Measurements from ENCODE around the gene BEND5.

BEND5 gene

DNA sequence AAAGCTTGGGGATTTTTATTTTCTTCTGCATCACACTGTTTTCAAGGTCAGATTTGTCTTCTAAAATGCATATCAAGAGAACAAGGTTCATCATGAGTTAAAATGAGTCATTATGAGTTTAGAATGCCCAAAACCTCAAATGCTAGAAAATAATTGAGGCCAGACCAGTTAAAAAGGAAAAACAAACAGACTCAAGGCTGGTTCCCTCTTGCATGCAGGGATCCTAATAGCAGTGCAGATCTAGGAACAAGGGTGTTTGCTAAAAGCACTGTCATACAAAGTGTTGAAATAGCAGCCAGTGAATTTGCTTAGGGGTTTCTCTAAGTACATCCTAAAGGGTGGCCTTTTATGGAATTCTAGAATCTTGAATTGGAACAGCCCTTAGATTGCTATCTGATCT, 15.3 kb downstream of the BEND5 start:
- DNase-seq: no peak

DNA sequence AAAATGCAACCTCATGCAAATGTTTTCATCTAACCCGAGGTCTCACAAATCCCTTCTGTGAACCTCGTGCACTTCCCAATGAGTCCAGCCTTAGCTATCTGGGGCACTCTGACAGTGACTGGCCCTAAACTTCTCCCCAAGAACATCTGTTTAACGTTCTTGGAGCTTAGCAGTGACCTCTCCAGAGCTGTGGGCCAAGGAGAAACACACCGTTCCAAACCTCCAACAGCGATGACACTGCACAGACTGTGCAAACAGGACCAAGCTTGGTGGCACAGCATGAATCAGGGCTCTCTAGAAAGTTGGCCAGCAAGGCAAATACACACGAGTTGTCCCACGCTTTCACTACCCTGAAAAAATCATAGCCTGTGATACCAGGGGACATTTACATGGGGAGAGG, 15.8 kb downstream of the BEND5 start:
- DNase-seq: no peak

DNA sequence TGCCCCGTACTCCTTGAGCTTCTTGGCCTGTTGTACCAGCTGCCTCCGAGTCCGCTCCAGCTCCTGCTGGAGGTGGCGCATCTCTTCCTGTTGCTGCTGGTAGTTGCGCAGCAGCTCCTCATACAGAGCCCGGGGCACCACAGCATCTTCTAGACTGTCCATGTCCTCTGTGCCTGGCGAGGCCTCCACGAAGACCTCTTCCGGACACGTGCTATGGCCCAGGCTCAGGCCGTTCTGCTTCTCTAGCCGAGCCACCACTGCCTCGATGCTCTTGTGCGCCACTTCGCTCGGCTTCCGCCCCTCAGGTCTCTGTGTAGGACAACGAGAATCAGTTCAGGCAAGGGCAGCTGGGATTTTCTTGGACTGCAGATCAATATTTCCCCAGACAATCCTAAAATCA, 17.7 kb downstream of the BEND5 start:
- DNase-seq: no peak

DNA sequence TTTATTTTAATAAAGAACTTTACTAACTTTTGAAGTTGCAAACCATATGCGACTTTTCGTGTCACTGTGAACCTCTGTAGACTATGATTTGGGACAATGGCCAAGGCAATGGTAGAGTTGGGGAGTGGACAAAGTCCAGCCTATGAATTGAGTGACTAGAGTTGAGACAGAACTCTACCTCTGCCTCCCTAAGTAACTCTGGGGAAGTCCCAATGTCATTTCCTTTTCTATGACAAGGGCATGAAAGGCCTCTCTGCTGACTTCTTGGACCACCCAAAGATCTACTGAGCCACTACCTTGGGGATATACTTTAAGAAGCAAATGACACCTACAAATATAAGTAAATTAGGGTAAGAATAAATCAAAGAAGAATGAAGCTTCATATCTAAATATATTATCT, 19.3 kb downstream of the BEND5 start:
- DNase-seq: no peak

DNA sequence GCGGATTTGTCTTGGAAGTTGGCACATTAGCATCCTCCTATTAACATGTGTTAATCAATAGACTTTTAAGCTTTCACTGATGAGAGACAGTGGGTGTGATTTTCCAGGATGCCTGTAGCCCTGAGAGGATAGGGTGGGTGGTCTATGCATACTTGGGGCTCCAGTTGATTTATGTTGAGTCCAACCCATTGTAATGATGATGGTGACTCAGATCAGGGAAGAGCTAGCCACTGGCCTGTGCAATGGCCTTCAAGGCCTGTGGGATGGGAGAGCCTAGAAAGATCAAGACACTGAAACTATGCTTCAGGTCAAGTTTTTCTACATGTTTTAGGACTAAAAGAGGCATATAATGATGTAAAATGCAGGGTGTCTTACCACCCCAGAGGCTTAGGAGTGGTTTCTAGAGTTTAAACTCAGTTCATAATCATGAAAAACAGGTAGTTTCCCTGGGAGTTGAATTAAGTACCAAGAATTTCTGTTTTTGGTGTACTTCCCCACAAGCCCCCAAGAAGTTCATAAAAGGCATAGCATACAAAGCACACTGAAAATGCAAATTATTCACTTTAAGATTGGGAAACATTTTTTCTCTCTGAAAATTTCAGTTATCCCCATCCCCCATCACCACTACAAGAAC, 19.9 kb downstream of the BEND5 start:
- DNase-seq: no peak

DNA sequence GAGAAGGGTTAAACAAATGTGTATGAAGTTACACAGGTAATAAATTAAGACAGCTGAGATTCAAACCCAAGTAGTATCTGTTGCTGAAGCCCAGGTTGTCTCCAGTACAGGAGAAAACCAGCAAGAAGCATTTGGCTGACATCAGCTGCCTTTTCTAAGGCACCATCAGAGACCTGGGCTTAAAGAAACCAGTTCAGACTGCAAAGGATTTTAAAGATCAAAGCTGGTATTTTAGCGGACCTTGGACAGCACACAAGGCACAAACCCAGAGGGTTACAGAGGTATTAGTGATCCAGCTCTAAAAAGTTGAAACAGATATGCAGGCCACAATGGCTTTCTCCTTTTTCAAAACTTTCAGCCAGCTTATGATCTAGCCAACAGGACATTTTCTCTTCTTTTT, 23.4 kb downstream of the BEND5 start:
- no peak for DNase-seq

DNA sequence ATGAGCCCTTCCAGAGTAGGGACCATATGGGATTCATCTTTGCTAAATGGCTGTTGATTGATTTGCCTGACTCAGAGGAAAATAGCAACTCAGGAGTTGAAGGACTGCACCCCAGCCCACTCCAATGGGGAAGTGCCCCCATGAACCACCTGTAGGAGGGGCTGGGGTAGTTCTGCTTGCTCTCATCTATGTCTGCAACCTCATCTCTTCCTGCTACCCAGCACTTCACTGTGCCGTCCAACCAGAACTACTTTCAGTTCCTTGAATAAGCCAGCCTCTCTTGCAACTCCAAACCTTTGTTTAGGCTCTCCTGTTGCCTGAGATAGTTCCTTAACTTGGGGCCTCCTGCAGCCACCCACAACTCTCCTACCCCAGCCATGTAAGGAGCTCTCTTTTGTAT, 26.6 kb downstream of the BEND5 start:
- DNase-seq: no peak

DNA sequence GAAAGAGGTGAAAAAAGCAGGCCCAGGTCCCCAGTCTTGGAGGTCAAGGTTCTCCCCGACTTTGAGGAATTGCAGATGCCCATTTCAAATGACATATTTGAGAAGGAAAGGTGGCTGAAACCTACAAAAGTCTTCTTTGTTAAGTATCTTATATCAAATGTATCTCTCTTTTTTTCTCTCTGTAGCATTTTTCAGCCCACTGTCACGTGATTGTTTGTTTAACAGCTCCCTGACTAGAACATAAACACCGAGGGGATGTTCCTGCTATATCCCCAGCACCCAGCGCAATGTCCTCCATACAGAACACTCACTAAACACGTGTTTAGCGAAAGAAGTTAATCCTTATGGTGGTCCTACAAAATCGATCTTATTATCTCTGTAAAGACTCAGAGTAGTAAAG, 27.6 kb downstream of the BEND5 start:
- no peak for DNase-seq

DNA sequence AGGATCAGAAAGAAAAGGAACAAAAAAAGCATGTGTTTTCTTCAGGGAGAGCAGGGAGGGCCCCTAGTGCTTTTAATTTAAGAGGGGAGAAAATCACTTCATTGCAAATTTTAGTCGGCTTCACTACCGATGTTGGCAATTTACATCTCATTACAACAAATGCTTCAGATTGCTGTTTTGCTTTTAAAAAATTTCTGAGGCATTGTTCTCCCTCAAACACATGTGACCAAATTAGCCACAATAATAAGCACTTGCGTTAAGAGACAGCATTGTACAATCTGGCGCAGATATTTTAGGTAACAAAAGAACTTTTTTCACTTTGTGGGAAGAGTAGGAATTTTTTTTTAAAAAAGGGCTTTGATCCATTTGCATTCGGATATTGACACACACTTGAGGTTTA, 29.8 kb downstream of the BEND5 start:
- DNase-seq: no peak

DNA sequence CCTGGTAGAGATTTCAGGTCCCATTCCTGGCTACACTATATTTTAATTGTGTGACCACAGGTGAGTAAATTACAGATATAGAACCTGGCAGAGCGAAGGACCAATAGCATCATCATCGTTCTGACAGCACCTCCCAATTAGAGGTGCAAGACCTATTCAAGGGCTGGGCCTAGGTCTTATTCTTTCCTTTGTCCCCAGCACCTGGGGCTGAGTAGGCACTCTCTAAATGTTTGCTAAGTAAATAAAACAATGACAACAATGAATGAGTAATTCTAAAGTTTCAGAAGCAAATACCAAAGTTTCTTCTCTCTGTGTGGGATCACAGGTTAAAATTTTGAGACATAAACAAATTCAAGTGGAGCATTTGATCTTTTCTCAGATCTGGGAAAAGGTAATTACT, 32.7 kb downstream of the BEND5 start:
- DNase-seq: no peak

DNA sequence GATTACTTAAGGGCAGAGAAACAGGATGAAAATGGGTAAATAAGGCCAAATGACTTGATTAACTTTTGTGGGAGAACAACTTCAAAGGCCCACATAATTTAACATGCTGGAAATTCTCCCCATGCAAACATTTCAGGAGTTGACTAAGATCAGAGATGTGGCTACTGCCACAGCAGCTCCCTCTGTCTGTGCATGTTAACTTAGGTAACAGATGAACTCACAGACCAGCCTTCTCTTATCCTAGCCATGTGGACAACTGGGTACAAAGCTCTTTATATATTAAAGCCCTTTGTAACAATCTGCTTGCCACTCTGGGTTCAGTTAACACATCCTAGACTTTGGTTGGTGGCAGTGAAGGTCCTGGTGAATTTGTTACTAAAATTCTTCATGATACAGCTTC, 33.2 kb downstream of the BEND5 start:
- DNase-seq: no peak

DNA sequence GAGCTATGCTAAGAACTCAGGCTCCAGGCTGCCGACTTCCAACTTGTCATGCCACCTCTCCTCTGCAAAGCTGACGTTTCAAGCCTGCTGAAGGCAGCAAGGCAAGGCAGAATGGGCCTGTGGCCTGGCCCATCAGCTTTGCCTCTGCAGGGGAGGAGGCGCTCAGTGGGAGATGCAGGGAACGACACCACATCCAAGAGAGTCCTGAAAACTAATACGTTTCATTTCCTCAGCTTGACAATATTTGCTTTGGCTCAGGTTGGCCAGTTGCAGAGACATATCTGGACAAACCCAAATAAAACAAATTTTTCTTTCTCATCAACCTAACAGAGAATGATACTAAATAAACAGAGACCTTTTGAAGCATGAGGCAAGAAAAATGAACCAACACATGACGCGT, 35.3 kb downstream of the BEND5 start:
- no peak for DNase-seq

DNA sequence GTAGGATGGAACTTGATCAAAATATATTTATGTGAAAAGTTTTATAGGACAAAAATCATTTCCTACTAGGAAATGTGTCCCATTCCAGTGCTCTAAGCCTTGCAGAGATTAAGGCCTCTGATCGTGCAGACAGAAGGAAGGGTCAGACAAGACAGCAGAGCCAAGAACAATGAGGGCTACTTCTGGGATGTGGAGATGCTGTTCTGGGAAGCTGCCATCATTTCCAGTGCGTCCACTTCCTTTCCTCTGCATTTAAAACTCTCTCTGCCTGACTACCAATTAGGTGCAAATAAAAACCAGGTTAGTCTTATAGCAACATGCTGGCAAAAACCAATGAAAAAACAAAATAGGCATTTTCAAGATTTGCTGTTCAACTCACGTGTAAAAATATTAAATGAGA, 36.1 kb downstream of the BEND5 start:
- no peak for DNase-seq

DNA sequence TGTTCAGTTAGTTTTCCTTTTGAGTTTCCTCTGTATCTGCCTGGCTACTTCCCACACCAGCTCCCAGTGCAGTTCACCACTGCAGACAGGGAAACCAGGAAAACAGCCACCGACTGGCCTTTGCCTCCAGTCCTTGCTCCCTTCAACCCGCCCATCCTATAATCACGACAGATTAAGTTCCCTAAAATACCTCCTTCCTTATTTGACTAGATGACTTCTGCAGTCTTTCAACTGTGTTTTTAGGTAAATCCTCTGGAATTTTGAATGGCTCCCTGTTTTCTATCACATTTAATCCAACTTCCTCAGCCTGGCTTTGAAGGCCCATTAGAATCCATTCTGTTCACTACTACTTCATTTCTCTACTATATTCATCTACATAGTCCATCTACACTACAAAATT, 37.6 kb downstream of the BEND5 start:
- DNase-seq: no peak

DNA sequence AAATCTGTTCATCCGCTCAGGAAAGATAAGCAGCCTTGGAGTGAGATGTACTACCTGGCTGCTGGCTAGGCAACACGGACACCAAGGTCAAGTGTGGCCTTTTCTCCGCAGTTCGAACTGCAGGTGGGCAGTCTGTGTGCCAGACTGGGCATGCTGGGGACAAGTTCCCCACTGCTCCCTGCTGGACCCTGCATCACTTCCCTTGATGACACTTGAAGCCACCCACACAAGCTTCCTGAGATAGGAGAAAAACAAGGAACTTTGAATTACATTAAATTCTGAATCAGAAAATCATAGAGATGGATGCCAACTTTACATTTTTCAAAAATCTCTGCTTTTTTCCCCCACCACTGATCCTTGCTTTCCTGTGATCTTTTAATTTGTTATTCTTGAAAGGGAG, 38.3 kb downstream of the BEND5 start:
- no peak for DNase-seq

DNA sequence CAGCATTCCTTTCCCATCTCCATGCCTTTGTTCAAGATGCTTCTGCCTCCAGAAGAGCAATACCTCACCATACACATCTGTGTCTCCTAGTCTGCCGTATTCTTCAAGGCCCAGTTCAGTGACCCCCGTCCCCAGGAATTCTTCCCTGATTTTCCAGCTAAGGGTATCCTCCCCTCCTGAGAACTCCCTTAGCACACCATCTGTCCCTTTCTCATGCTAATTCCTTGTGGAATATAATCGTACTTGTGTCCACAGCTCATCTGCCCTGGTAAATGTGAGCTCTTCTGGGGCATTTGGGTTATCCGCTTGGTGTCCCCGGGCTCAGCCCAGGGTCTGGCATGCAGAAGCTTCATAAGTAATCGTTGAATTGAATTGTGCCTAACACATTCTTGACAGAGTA, 40.9 kb downstream of the BEND5 start:
- no peak for DNase-seq

DNA sequence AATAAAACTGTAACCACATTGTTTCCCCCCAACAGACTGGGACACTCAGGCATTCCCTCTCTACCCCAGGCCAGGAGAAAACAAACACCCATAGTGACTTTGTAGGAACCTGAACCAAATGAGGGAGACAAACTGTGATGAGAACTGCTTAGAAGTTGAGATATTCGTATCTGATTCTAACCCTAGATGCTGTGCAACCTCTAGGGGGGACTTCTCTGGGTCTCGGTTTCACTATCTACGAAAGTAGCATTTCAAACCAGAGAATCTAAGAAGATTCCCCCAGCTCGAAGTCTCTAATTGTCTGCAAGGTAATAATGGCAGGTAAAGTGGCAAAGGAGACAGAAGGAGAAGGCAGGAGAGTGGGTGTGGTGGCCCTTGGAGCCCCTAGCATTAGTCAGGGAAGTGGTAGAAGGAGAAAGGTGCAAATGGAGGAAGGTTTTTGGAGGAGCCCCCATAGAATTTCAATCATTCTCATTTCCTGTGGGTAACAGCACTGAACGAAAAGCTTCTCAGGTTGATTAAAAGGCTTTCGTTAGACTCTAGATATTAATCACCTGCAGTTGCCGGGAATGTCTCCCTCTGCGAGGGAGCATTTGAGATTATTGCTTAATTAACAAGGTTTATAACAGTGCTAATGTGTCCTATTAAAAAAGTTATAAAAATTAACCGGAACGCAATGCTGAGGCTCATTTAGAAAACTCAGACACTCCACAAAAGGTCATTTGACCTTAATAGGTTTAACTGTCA, 46.4 kb downstream of the BEND5 start:
- DNase-seq: no peak

DNA sequence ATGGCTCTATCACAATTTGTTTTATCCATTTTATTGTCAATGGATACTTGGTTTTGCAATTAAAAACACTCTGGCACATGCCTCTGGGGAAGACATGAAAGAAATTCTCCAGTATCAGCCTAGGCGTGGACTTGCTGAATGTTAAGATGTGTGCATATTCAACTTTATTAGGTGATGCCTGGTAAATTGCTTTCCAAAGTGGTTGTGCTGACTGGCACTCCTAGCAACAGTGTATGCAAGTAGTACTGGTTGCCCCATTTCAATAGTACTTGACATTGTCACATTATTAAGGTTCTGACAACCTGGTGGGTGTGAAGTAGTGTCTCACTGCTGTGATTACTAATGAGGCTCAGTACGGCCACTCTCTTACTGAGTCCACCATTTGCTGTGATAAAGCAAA, 48.1 kb downstream of the BEND5 start:
- no peak for DNase-seq

DNA sequence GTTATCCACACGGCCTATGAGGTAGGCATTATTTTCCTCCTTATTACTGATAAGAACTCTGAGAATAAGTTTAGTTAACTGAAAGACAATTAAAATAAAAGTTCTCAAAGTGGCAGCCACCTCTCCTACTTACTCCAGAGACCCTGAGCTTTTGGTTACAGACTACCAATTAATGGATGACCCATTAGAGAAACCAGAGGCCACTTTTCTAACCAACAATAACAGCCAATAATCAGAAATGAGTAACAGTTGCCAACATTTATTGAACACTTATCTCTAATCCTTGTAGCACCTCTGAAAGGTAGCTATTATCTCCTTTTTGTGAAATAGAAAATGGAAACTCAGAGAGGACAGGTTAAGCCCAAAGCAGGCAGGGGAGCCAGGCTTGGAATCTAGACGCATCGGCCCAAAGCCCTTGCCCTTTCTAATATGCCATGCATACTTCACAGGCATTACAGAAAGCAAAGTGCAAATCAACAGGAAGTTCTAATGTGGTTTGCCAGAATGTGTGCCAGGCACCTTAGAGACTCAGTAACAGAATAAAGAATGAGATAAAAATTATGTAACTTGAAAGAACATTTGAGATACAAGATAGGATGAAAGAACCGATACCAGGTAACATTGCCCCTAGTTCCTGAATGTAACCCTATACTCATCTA, 50.0 kb downstream of the BEND5 start:
- DNase-seq: no peak

DNA sequence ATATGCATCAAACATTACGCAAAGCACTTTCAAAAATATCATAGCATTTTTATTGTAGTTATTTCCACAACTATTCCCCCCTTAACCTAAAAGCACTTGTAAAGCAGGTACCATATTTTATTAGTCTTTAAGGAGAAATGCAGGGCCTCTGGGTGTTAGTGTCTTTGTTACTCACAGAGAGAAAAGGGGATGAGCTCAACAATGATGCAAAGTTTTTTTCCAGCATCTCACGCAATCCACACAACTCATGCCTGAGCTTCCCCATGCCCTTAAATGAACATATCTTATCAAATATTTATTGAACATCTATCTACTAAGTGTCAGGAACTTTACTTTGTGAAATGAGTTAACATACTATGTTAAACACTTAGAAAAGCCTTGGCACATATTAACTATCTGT, 50.6 kb downstream of the BEND5 start:
- DNase-seq: no peak

DNA sequence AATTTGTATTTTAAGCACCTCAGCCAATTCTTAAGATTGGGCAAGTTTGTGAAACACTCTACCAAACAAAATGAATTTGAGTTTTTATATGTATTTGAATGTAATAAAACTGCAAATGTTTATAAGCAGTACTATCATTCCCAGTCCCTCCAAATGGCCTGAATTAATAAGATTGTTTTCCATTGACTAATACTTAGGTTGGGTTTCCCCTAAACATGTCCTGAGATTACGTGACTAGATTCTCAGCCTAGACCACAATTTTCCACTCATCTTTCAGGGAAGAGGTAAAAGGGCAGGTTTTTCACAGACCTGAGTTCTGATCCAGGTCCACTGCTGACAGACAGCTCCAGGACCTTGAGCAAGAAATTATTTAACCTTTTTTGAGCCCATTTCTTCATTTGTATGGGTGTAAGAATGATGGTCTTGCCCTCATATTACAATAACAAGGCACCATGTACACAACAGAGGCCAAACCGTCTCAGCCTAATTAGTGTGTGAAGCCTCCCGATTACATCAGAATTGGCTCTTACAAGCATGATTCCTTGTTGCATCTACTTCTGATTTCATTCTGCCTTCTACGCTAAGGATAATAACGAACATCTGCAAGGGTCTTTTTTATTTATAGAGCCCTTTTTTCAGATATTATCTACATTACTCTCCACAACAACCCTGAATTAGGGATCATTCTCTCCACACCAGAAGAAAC, 51.2 kb downstream of the BEND5 start:
- DNase-seq: no peak

DNA sequence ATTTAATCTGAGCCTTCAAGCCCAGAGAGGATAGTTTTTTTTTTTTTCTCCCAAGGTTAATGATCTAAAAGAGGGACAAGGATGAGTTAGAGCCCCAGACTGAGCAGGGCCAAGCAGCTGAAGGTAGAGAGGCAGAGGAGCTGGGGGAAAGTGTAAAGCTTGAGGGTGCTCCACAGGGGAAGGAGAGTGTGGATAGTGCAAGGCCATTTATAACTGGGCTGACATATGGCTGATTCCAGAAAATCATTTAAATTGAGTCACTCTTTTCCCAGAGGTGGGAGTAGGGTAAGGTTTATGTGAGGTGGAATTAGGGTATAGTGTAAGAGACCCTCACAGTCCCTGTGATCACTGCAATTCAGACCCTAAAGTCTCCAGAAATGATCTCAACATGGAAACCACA, 55.8 kb downstream of the BEND5 start:
- no peak for DNase-seq

DNA sequence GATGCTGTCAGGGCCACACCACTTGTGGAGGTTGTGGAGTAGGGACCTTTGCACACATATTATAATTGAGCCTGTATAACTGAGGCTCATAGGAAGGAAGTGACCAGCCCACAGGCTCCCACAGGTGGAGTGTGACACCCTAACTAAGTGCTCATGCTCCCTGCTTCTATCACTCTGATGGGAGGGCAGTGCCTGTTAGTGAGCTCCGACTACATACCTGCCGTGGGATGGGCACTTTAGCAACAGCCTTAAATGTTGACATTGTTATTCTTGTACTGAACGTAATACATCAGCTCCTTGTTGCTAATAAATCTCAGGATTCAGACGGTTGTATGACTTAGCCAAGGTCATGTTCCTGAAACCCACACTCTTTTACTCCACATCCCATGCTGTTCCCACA, 58.0 kb downstream of the BEND5 start:
- DNase-seq: no peak

DNA sequence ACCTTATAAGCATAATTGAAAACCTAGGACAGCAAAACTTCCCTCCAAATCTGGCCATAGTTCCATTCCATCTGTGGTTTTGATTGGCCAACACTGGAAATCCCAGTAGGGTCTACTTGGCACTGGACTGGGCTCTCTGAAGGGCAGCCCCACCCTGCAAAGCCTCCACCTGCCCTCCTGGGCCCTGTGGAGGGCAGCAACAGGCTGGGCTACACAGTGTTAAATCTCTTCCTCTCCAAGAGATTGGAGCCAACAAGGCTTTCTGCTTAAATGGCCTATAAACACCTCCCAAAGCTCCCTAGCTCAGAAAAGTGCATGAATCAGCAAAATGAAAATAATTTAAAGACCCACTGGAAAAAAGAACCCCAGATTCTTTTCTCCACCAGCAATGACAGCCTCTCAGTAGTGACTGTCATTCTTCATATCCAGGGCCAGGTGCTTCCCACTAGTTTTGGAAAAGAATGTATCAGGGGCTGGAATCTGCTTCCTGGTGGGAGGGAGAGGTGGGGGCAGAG, 58.5 kb downstream of the BEND5 start:
- no peak for DNase-seq
